IMR-90 (cell line): ENCODE data around the gene RCCD1. TPM values are rescaled to one million over a fixed set of nuclear protein-coding genes. Genes with fewer than 3 reads are reported as not detected.

Experiments used
- ATAC-seq: fragments of 200-7000 bp; cut with Tn5 transposase; 2 replicates; pipeline ENCODE4 v1.9.1; 2020; ENCODE audit warnings: low read depth, mild to moderate bottlenecking, moderate library complexity
- BruUV-seq: library from RNA; stranded (reverse); fragments of 400-500 nt; replicated peaks from 2 replicates; lab custom pipeline; 2021; lab: Mats Ljungman, UMichigan
- CTCF ChIA-PET: fragments of 300-600 bp; formaldehyde crosslinking; extraction: SDS; loops from one replicate; lab custom pipeline; 2021; ENCODE audit warnings: antibody characterized with exemption; lab: Yijun Ruan, JAX
- POLR2A ChIA-PET: fragments of 300-600 bp; sonication (Branson Sonifier 250); formaldehyde crosslinking; loops from one replicate; lab custom pipeline; 2022; ENCODE audit warnings: antibody characterized with exemption; ENCODE audit not compliant: unreplicated experiment; lab: Charles Lee
- DNase-seq: peaks from one replicate; pipeline ENCODE4 v3.0.0; 2013
- H2AFZ ChIP-seq: replicated peaks from 2 replicates; pipeline ENCODE3; 2013; ENCODE audit warnings: low read length, mild to moderate bottlenecking; ENCODE audit not compliant: poor library complexity
- H2AK5ac ChIP-seq: 2 replicates; pipeline ENCODE4 v1.6.1; 2013; ENCODE audit warnings: low read depth, low read length, inconsistent platforms
- H2AK9ac ChIP-seq: replicated peaks from 2 replicates; pipeline ENCODE3; 2013; ENCODE audit warnings: mild to moderate bottlenecking, low read depth, low read length, moderate library complexity; ENCODE audit not compliant: poor library complexity
- H2BK120ac ChIP-seq: 2 replicates; pipeline ENCODE4 v1.6.1; 2013; ENCODE audit warnings: low read depth, low read length, inconsistent platforms
- H2BK15ac ChIP-seq: 3 replicates; pipeline ENCODE4 v1.6.1; 2013; ENCODE audit warnings: low read depth, low read length, inconsistent platforms
- H2BK20ac ChIP-seq: 2 replicates; pipeline ENCODE4 v1.6.1; 2013; ENCODE audit warnings: low read depth, mild to moderate bottlenecking, inconsistent platforms, low read length, moderate library complexity
- H2BK5ac ChIP-seq: 2 replicates; pipeline ENCODE4 v1.6.1; 2013; ENCODE audit warnings: mild to moderate bottlenecking, low read depth, low read length, inconsistent platforms; ENCODE audit not compliant: poor library complexity, severe bottlenecking
- H3K14ac ChIP-seq: replicated peaks from 2 replicates; pipeline ENCODE4 v1.6.1; 2013; ENCODE audit warnings: low read depth, low read length, inconsistent platforms
- H3K18ac ChIP-seq: 2 replicates; pipeline ENCODE4 v1.6.1; 2013; ENCODE audit warnings: low read depth, low read length, control low read depth
- H3K23ac ChIP-seq: 2 replicates; pipeline ENCODE4 v1.6.1; 2013; ENCODE audit warnings: low read depth, low read length, inconsistent platforms
- H3K27ac ChIP-seq: 2 replicates; pipeline ENCODE4 v1.5.1; 2013; ENCODE audit warnings: mild to moderate bottlenecking, control low read depth, low read length; ENCODE audit not compliant: insufficient read depth
- H3K27me3 ChIP-seq: 2 replicates; pipeline ENCODE4 v1.6.1; 2013; ENCODE audit warnings: low read length; ENCODE audit not compliant: control insufficient read depth, insufficient read depth
- H3K36me3 ChIP-seq: 2 replicates; pipeline ENCODE4 v1.6.1; 2013; ENCODE audit warnings: low read length, mixed read lengths; ENCODE audit not compliant: control insufficient read depth, insufficient read depth
- H3K4ac ChIP-seq: 2 replicates; pipeline ENCODE4 v1.6.1; 2013; ENCODE audit warnings: low read depth, low read length, inconsistent platforms
- H3K4me1 ChIP-seq: 2 replicates; pipeline ENCODE4 v1.6.1; 2013; ENCODE audit warnings: low read length, mixed read lengths; ENCODE audit not compliant: control insufficient read depth, insufficient read depth
- H3K4me2 ChIP-seq: 2 replicates; pipeline ENCODE4 v1.6.1; 2013; ENCODE audit warnings: low read depth, mild to moderate bottlenecking, control low read depth, low read length, moderate library complexity
- H3K4me3 ChIP-seq: 2 replicates; pipeline ENCODE4 v1.5.1; 2013; ENCODE audit warnings: low read depth, mild to moderate bottlenecking, control low read depth, low read length, moderate library complexity; ENCODE audit not compliant: insufficient read depth
- H3K56ac ChIP-seq: 2 replicates; pipeline ENCODE4 v1.6.1; 2013; ENCODE audit warnings: low read length, inconsistent platforms; ENCODE audit not compliant: insufficient read depth; ENCODE audit errors: extremely low read depth
- H3K79me1 ChIP-seq, 2 experiments: 2 replicates each; pipeline ENCODE4 v1.6.1; 2013; ENCODE audit warnings: low read length in 2 of 2, inconsistent platforms in 1 of 2, low read depth in 1 of 2
- H3K9ac ChIP-seq: 2 replicates; pipeline ENCODE4 v1.6.1; 2013; ENCODE audit warnings: low read depth, low read length, control low read depth
- H3K9me1 ChIP-seq: 2 replicates; pipeline ENCODE4 v1.6.1; 2013; ENCODE audit warnings: low read length, inconsistent platforms; ENCODE audit not compliant: insufficient read depth
- H3K9me3 ChIP-seq: 2 replicates; pipeline ENCODE4 v1.6.1; 2013; ENCODE audit warnings: low read length; ENCODE audit not compliant: control insufficient read depth, insufficient read depth
- H4K20me1 ChIP-seq: 2 replicates; pipeline ENCODE4 v1.6.1; 2013; ENCODE audit warnings: low read length, inconsistent platforms; ENCODE audit not compliant: insufficient read depth
- H4K5ac ChIP-seq: 2 replicates; pipeline ENCODE4 v1.6.1; 2013; ENCODE audit warnings: mild to moderate bottlenecking, low read depth, low read length, control low read depth
- H4K8ac ChIP-seq, 2 experiments: 2 replicates each; pipeline ENCODE4 v1.6.1; 2013; ENCODE audit warnings: low read depth in 2 of 2, low read length in 2 of 2, control low read depth in 1 of 2, inconsistent platforms in 1 of 2
- H4K91ac ChIP-seq: 2 replicates; pipeline ENCODE4 v1.6.1; 2013; ENCODE audit warnings: low read depth, low read length, inconsistent platforms; ENCODE audit not compliant: insufficient read depth
- CEBPB ChIP-seq: IDR thresholded peaks from 2 replicates; pipeline ENCODE4 v1.6.1; 2012; ENCODE audit warnings: low read depth, low read length, improper control_type of control experiment
- RCOR1 ChIP-seq: IDR thresholded peaks from 2 replicates; pipeline ENCODE4 v1.6.1; 2012; ENCODE audit warnings: mild to moderate bottlenecking, low read length, improper control_type of control experiment; ENCODE audit not compliant: insufficient replicate concordance
- WGBS, 2 experiments: methylation state at CpG; one replicate each; pipeline versions ENCODE4 v1.1.5 to v1.1.7; 2013; ENCODE audit warnings: missing lambda C conversion rate in 2 of 2; ENCODE audit not compliant: insufficient read length in 1 of 2; ENCODE audit errors: extremely low coverage in 2 of 2; 5-methylcytosine and 5-hydroxymethylcytosine counted together
- dilution Hi-C: fragments of 300-500 bp; cut with HindIII; formaldehyde crosslinking; loops from one replicate; pipeline ENCODE4 v1.14.3; 2018; ENCODE audit warnings: low sequenced_read_pairs; ENCODE audit not compliant: unreplicated experiment
- in situ Hi-C: fragments of 300-500 bp; cut with MboI; formaldehyde crosslinking; loops from 3 replicates; pipeline ENCODE4 v1.14.3; 2019; ENCODE audit warnings: low sequenced_read_pairs, inconsistent platforms, mixed read lengths
- intact Hi-C: fragments of 100-400 bp; cut with micrococcal nuclease; formaldehyde crosslinking; loops from 2 replicates; pipeline ENCODE4 v1.10.0; 2022
- polyA plus RNA-seq, 3 experiments: library from polyadenylated mRNA; depleted of rRNA; stranded (reverse); fragments of >200 nt; gene quantifications; 2 replicates each; pipeline ENCODE4 v1.2.3, GENCODE V29; 2012; ENCODE audit warnings: low replicate concordance in 1 of 3
- total RNA-seq: library from RNA; depleted of rRNA; stranded (reverse); fragments of >200 nt; gene quantifications from 2 replicates; pipeline ENCODE4 v1.2.3, GENCODE V29; 2012

The RCCD1 gene
- total and polyA plus RNA-seq, 2 of the 4 experiments (the other 2 are of a cell fraction), result 3.9 to 9.9 TPM

DNA sequence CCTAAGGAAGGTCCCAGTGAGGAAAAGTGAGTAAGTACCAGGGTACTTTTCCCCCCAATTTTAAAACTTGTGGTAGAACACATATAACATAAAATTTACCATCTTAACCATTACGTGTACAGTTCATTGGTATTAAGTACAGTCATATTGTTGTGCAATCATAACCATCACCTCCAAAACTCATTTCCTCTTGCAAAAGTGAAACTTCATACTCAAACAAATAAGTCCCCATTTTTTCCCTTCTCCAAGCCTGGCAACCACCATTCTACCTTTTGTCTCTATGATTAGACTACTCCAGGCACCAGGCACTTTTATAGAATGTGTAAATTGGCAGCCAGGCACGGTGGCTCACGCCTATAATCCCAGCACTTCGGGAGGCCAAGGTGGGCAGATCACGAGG lies 27.5 kb downstream of the RCCD1 start:
- H3K4me1 ChIP-seq, result peaks cover 5% of the 10 kb centered on the region
- BruUV-seq, result no TSS peak
- peak overlapping the region in 1 of 2 experiments; percentile 53; a peak in 3 of 4 replicates for H4K8ac ChIP-seq
- H2BK5ac ChIP-seq, result peak overlapping the region; percentile 51
- H3K18ac ChIP-seq, result peak overlapping the region; percentile 72; the same call in 1 of the 2 replicates
- no peak overlapping the region for H2AK9ac ChIP-seq
- H2AK5ac ChIP-seq, result no peak overlapping the region
- no peak for ATAC-seq
- no peak overlapping the region for H2BK15ac ChIP-seq
- no peak overlapping the region for H3K9ac ChIP-seq
- H3K9me3 ChIP-seq, result no peaks in the 10 kb centered on the region
- 100% methylated on average over 4 of the region's 5 CpGs; no CpG with 5 or more reads in 1 of the 2 experiments for WGBS, 2 experiments
- H3K23ac ChIP-seq, result no peak overlapping the region
- no peak overlapping the region for H3K56ac ChIP-seq
- TF ChIP-seq RCOR1 (no peak), CEBPB (peak; percentile 97)
- H2AFZ ChIP-seq, result no peak overlapping the region
- H4K5ac ChIP-seq, result peak overlapping the region; percentile 72
- peak overlapping the region; percentile 67; the same call in 1 of the 2 replicates for H3K4me2 ChIP-seq
- H3K4me3 ChIP-seq, result no peak overlapping the region
- CTCF ChIA-PET, result no interaction called here
- in situ Hi-C loops, result loop anchor here (25.0 kb wide), 2 partner anchors 1830 to 2005 kb away; no protein-coding TSS in a partner anchor
- H2BK20ac ChIP-seq, result no peak overlapping the region
- H3K4ac ChIP-seq, result no peak overlapping the region; the same call in 1 of the 2 replicates
- no peaks in the 10 kb centered on the region for H4K20me1 ChIP-seq
- no peak overlapping the region for H4K91ac ChIP-seq
- dilution Hi-C loops, result no loop called here
- peaks cover 14% of the 10 kb centered on the region for H3K36me3 ChIP-seq
- intact Hi-C loops, result no loop called here
- H3K79me1 ChIP-seq, result peaks cover 41 to 57% of the 10 kb centered on the region in 2 experiments
- peak overlapping the region; percentile 42; the same call in 1 of the 2 replicates for H3K27ac ChIP-seq
- DNase-seq, result peak; percentile 71
- POLR2A ChIA-PET, result interaction anchor here (0.7 kb wide), 1 partner anchor 43 kb away, joined by 4 read pairs; no protein-coding TSS in a partner anchor
- no peak overlapping the region for H2BK120ac ChIP-seq
- no peaks in the 10 kb centered on the region; the same call in 1 of the 2 replicates for H3K9me1 ChIP-seq
- no peaks in the 10 kb centered on the region for H3K27me3 ChIP-seq
- no peak overlapping the region for H3K14ac ChIP-seq
